ENCODE measurements around the gene NCK2.

The NCK2 gene

DNA sequence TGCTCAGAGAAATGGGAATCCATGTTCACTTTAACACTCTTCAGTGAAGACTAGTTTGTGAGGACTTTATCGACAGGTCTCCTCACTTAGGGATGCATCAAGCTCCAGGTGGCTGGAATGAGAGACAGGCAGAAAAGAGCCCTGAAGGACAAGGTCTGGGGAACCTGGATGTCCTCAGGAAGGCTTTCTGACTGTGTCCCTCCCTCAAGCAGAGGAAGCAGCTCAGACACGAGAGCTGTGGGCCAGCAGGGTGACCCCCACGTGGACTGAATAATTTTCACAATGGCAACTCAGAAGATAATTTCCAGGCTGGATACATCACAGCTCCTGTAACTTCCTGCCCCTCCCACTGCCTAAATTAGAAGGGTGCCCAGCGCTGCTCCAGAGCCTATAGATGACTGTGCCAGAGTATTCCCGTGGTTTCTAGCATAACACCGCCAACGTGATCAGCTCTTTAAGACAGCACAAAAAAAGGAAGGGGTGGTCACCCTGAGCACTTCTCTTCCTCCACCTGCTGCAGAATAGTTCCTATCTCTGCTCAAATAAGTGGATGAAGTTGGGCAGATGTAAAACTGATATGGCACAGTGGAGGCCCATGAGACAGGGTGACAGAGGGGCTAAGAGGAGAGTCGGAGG is 25.7 kb upstream of the NCK2 start:
- Histone ChIP-seq H3K4me3 (ENCODE audit: insufficient read depth, low read depth, low read length) (no peak overlapping the region), H3K27me3 (ENCODE audit: control insufficient read depth, insufficient read depth, low read length, poor library complexity, severe bottlenecking) (no peaks in the 10 kb centered on the region), H3K27ac (ENCODE audit: insufficient read depth, low read depth, low read length, poor library complexity, severe bottlenecking) (no peak overlapping the region), H3K4me1 (ENCODE audit: control insufficient read depth, insufficient read depth, low read length) (no peaks in the 10 kb centered on the region), H3K9me3 (ENCODE audit: control insufficient read depth, low read length) (no peaks in the 10 kb centered on the region), H3K36me3 (ENCODE audit: control insufficient read depth, insufficient read depth, low read length) (no peaks in the 10 kb centered on the region)
- 90 to 91% methylated on average over 7 to 8 of the region's 8 CpGs for WGBS, 2 experiments

DNA sequence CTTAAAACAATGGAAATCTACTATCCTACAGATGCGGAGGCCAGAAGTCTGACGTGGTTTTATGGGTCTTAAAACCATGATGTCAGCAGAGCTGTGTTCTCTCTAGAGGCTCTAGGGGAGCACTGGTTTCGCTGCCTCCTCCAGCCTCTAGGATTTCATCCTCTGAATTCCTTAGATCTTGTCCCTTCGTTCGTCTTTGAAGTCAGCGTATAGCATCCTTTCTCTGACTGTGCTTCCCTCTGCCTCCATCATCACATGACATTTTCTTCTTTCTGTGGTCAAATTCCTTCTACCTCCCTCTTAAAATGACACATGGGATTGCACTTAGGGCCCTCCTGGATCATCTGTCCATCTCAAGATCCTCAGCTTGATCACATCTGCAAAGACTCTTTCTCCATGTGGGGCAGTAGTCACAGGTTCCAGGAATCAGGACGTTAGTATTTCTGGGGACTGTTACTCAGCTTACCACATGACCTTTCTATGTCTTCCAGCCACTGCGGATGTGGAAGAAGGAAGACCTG is 22.7 kb upstream of the NCK2 start:
- Histone ChIP-seq H3K4me3 (ENCODE audit: insufficient read depth, low read depth, low read length) (no peak overlapping the region), H3K27ac (ENCODE audit: insufficient read depth, low read depth, low read length, poor library complexity, severe bottlenecking) (no peak overlapping the region), H3K4me1 (ENCODE audit: control insufficient read depth, insufficient read depth, low read length) (no peaks in the 10 kb centered on the region), H3K27me3 (ENCODE audit: control insufficient read depth, insufficient read depth, low read length, poor library complexity, severe bottlenecking) (no peaks in the 10 kb centered on the region), H3K36me3 (ENCODE audit: control insufficient read depth, insufficient read depth, low read length) (no peaks in the 10 kb centered on the region), H3K9me3 (ENCODE audit: control insufficient read depth, low read length) (no peaks in the 10 kb centered on the region)
- WGBS, 2 experiments: 87 to 90% methylated on average over 7 to 8 of the region's 8 CpGs

DNA sequence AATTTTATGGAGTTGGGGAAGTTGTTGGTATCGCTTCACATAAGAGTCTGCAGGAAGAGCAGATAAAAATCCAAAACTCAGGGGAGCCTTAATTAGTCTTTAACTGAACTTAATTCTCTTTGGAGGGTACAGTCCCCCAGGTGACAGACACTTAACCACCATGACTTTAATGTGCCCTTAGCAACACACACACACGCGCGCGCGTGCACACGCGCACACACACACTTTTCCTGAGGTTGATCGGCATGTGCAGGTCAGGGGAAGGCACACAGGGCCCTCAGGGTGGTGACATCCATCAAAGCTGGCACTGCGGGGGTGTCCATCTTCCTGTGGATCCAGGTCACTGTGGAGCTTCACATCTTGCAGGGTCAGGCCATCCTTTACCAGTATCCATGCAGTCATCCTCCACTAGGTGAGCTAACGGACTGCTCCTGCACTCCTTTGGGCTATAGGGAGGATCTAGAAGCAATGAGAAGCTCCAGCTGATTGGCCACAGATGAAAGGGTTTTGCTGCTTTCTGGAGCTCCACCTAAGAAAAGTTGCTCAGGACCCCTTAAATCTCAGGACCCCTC is 21.9 kb upstream of the NCK2 start:
- Histone ChIP-seq H3K27ac (ENCODE audit: insufficient read depth, low read depth, low read length, poor library complexity, severe bottlenecking) (no peak overlapping the region), H3K27me3 (ENCODE audit: control insufficient read depth, insufficient read depth, low read length, poor library complexity, severe bottlenecking) (no peaks in the 10 kb centered on the region), H3K4me1 (ENCODE audit: control insufficient read depth, insufficient read depth, low read length) (no peaks in the 10 kb centered on the region), H3K36me3 (ENCODE audit: control insufficient read depth, insufficient read depth, low read length) (no peaks in the 10 kb centered on the region), H3K4me3 (ENCODE audit: insufficient read depth, low read depth, low read length) (no peak overlapping the region), H3K9me3 (ENCODE audit: control insufficient read depth, low read length) (no peaks in the 10 kb centered on the region)
- WGBS, 2 experiments: 92% methylated on average over 11 of the region's 11 CpGs

DNA sequence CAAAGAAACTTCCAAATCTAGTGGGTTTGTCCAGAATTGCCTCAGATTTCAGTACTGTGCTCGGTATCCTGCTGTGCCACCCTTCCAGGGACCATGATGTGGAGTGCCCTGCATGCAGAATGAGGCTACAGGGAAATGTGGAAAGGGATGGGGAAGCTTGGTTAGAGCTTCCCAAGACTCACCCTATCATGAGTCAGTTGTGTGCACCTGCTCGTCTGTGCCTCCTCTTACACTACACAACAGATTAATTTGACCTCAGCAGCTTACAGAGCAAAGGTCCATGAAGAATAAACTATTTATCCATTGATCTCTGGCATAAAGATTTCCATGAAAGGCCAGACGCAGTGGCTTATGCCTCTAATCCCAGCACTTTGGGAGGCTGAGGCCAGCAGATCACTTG is 21.3 kb upstream of the NCK2 start:
- H3K4me1 ChIP-seq (ENCODE audit: control insufficient read depth, insufficient read depth, low read length): no peaks in the 10 kb centered on the region
- H3K9me3 ChIP-seq (ENCODE audit: control insufficient read depth, low read length): no peaks in the 10 kb centered on the region
- WGBS, 2 experiments: 76 to 79% methylated on average over 3 of the region's 3 CpGs

DNA sequence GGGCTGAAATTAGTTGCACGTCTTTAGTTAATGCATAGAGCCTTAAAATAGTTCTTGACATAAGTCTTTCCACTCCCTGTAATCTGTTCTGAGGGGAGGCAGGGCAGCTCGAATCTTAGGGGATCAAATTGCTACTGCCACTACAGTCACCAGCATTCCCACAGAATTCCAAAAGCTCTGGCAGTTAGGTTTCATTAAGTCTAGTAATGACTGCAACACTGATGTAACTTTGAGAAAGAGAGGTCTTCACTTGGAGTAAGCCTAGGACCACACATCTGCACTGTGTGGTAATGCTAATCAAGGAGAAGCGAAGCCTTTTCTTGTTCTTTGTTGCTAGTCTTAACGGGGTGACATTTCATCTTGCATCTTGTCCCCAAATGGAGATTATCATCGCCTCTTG is 19.3 kb upstream of the NCK2 start:
- Histone ChIP-seq H3K27ac (ENCODE audit: insufficient read depth, low read depth, low read length, poor library complexity, severe bottlenecking) (no peak overlapping the region), H3K4me1 (ENCODE audit: control insufficient read depth, insufficient read depth, low read length) (no peaks in the 10 kb centered on the region), H3K4me3 (ENCODE audit: insufficient read depth, low read depth, low read length) (no peak overlapping the region), H3K27me3 (ENCODE audit: control insufficient read depth, insufficient read depth, low read length, poor library complexity, severe bottlenecking) (no peaks in the 10 kb centered on the region), H3K36me3 (ENCODE audit: control insufficient read depth, insufficient read depth, low read length) (no peaks in the 10 kb centered on the region), H3K9me3 (ENCODE audit: control insufficient read depth, low read length) (no peaks in the 10 kb centered on the region)
- WGBS, 2 experiments: 75 to 82% methylated on average over 4 to 5 of the region's 5 CpGs

More for the DNA sequence above, 21.3 kb upstream of the NCK2 start:
- H3K27me3 ChIP-seq (ENCODE audit: control insufficient read depth, insufficient read depth, low read length, poor library complexity, severe bottlenecking): no peaks in the 10 kb centered on the region
- H3K27ac ChIP-seq (ENCODE audit: insufficient read depth, low read depth, low read length, poor library complexity, severe bottlenecking): no peak overlapping the region
- no peak overlapping the region for H3K4me3 ChIP-seq (ENCODE audit: insufficient read depth, low read depth, low read length)
- H3K36me3 ChIP-seq (ENCODE audit: control insufficient read depth, insufficient read depth, low read length): no peaks in the 10 kb centered on the region

DNA sequence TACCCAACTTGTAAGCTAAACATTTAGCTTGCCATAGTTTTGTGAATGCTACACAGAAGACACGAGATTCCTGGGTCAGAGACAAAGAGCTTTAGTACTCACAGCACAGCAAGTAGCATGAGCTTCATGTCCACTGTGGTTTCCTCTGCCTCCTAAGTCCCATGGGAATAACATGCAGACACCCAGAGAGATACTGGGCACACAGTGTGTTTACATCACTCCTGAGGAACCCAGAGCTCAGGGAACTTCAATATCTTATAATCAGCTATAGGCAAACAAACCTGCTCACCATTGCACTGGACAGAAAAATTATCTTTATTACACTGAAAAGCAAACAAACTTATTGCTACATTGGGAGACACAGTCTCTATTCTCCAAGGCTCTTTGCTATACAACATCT is 14.5 kb upstream of the NCK2 start:
- no peaks in the 10 kb centered on the region for H3K9me3 ChIP-seq (ENCODE audit: control insufficient read depth, low read length)
- no peak overlapping the region for H3K27ac ChIP-seq (ENCODE audit: insufficient read depth, low read depth, low read length, poor library complexity, severe bottlenecking)
- H3K36me3 ChIP-seq (ENCODE audit: control insufficient read depth, insufficient read depth, low read length): no peaks in the 10 kb centered on the region
- H3K4me1 ChIP-seq (ENCODE audit: control insufficient read depth, insufficient read depth, low read length): no peaks in the 10 kb centered on the region
- no peaks in the 10 kb centered on the region for H3K27me3 ChIP-seq (ENCODE audit: control insufficient read depth, insufficient read depth, low read length, poor library complexity, severe bottlenecking)
- WGBS, 2 experiments: 91 to 94% methylated on average over 1 of the region's 1 CpG
- H3K4me3 ChIP-seq (ENCODE audit: insufficient read depth, low read depth, low read length): no peak overlapping the region

DNA sequence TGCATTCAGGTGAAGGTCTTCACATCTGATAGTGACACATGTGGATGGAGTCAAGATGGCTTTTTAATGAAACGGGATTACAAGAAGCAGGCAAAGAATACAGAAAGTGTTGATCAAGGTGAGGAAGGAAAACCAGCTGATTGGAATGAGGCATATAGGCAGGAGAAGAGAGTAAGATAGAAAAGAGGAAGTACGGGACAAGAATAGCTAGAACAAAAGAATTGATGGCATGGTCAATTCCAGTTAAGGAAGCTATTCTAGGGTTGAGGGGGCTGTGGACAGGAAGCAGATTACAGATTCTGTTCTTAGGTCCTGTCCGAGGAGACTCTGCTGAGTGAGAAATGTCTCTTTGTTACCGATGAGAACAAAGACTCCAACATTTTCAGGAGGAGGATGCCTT is 13.2 kb upstream of the NCK2 start:
- Histone ChIP-seq H3K4me1 (ENCODE audit: control insufficient read depth, insufficient read depth, low read length) (no peaks in the 10 kb centered on the region), H3K36me3 (ENCODE audit: control insufficient read depth, insufficient read depth, low read length) (no peaks in the 10 kb centered on the region), H3K9me3 (ENCODE audit: control insufficient read depth, low read length) (no peaks in the 10 kb centered on the region), H3K27me3 (ENCODE audit: control insufficient read depth, insufficient read depth, low read length, poor library complexity, severe bottlenecking) (no peaks in the 10 kb centered on the region), H3K27ac (ENCODE audit: insufficient read depth, low read depth, low read length, poor library complexity, severe bottlenecking) (no peak overlapping the region), H3K4me3 (ENCODE audit: insufficient read depth, low read depth, low read length) (no peak overlapping the region)
- WGBS, 2 experiments: 92% methylated on average over 4 of the region's 4 CpGs

DNA sequence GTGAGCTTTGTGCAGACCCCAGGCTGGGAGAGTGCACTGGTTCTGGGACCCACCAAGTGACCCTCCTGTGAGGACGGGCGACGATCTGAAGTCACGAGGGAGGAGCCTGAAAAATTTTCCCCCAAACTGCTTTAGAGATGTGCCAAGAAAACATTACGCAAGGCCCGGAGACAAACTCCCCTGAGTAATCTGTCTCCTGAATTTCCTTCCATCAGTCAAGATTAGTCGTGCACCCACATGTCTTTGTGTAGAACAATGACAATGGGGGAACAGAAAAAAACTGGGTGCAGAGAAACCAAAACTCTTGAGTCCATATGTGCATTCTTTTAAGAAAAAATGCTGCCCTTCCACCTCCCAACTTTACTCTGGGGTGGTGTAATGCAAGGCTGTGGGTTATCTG is 12.6 kb upstream of the NCK2 start:
- 88 to 93% methylated on average over 7 of the region's 7 CpGs for WGBS, 2 experiments
- H3K27me3 ChIP-seq (ENCODE audit: control insufficient read depth, insufficient read depth, low read length, poor library complexity, severe bottlenecking): no peaks in the 10 kb centered on the region
- no peak overlapping the region for H3K27ac ChIP-seq (ENCODE audit: insufficient read depth, low read depth, low read length, poor library complexity, severe bottlenecking)
- H3K4me3 ChIP-seq (ENCODE audit: insufficient read depth, low read depth, low read length): no peak overlapping the region
- no peaks in the 10 kb centered on the region for H3K9me3 ChIP-seq (ENCODE audit: control insufficient read depth, low read length)
- no peaks in the 10 kb centered on the region for H3K36me3 ChIP-seq (ENCODE audit: control insufficient read depth, insufficient read depth, low read length)
- H3K4me1 ChIP-seq (ENCODE audit: control insufficient read depth, insufficient read depth, low read length): no peaks in the 10 kb centered on the region

DNA sequence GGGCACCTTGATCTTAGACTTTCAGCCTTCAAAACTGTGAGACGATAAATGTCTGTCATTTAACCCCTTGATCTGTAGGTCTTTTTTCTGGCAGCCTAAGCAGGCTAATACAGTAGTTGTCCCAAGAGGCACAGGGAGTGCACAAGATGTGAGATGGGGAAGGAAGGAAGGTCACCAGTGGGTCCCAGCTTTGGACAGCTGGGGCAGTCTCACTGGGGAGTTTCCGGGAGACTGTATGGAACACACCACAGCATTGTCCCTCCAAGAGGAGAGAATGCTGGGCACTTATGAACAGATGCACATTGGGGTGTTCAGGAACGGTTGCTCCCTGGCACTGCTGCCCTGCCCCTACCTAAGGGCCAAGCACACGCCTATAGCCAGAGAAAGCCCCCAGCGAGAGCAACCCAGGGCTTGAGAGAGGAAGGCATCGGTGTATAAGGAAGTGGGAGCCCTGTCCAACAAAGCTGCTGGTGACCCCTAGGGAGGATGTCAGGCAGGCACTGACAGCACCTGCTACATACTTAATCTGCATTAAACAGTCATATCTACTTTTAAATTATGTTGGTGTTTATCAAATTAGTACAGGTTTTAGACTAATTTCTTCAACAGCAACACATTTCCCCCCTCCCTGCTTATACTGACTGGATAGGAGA is 11.6 kb upstream of the NCK2 start:
- Histone ChIP-seq H3K9me3 (ENCODE audit: control insufficient read depth, low read length) (no peaks in the 10 kb centered on the region), H3K27me3 (ENCODE audit: control insufficient read depth, insufficient read depth, low read length, poor library complexity, severe bottlenecking) (no peaks in the 10 kb centered on the region), H3K4me1 (ENCODE audit: control insufficient read depth, insufficient read depth, low read length) (no peaks in the 10 kb centered on the region), H3K4me3 (ENCODE audit: insufficient read depth, low read depth, low read length) (no peak overlapping the region), H3K36me3 (ENCODE audit: control insufficient read depth, insufficient read depth, low read length) (no peaks in the 10 kb centered on the region), H3K27ac (ENCODE audit: insufficient read depth, low read depth, low read length, poor library complexity, severe bottlenecking) (no peak overlapping the region)
- WGBS, 2 experiments: 84 to 89% methylated on average over 6 of the region's 6 CpGs

DNA sequence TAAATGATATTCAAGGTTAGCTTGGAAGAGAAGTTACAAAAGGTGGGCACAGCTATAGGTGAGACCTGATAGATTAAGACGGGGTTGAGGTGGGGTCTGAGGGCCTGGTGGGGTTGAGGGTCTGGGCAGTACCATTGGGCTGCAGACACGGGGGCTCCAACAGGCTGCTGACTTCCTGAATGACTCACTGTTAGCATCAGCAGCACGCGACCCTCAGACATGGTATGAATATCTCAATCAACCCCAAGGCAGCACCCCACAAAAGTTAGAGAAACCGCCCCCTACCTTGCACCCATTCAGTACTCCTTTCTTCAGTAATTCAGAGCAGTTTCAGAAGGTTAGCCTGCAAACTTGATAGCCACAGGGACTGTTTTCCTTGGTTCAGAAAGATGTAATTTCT is 10.8 kb upstream of the NCK2 start:
- no peaks in the 10 kb centered on the region for H3K36me3 ChIP-seq (ENCODE audit: control insufficient read depth, insufficient read depth, low read length)
- H3K27ac ChIP-seq (ENCODE audit: insufficient read depth, low read depth, low read length, poor library complexity, severe bottlenecking): no peak overlapping the region
- WGBS, 2 experiments: 92% methylated on average over 5 of the region's 5 CpGs
- H3K4me1 ChIP-seq (ENCODE audit: control insufficient read depth, insufficient read depth, low read length): no peaks in the 10 kb centered on the region
- H3K9me3 ChIP-seq (ENCODE audit: control insufficient read depth, low read length): no peaks in the 10 kb centered on the region
- H3K27me3 ChIP-seq (ENCODE audit: control insufficient read depth, insufficient read depth, low read length, poor library complexity, severe bottlenecking): no peaks in the 10 kb centered on the region
- H3K4me3 ChIP-seq (ENCODE audit: insufficient read depth, low read depth, low read length): no peak overlapping the region
